DOHH2 (cell line): Measurements from ENCODE around the gene SMOC1.

Experiments used
- CTCF ChIP-seq: fragments of 200-600 bp; sonication (generic); IDR thresholded peaks from one replicate; pipeline ENCODE4 v1.5.1; 2014; ENCODE audit warnings: antibody characterized with exemption, mild to moderate bottlenecking, low read depth, low read length; ENCODE audit not compliant: poor library complexity, severe bottlenecking
- EZH2phosphoT487 ChIP-seq: fragments of 200-600 bp; sonication (generic); IDR thresholded peaks from 2 replicates; pipeline ENCODE4 v1.6.1; 2017; ENCODE audit warnings: borderline replicate concordance, mild to moderate bottlenecking, antibody characterized with exemption, low read length, moderate library complexity, mixed read lengths

GRCh38 chr14:69891422-69891821 lies 12.2 kb downstream of the SMOC1 start:
- TF ChIP-seq CTCF = no peak
- TF ChIP-seq EZH2phosphoT487 = no peak
